ENCODE measurements around the gene SLC2A5. TPM values are rescaled to one million over a fixed set of nuclear protein-coding genes. Genes with fewer than 3 reads are reported as not detected.
A peak's percentile ranks its signal among the peaks of the same experiment; 100 is the strongest.

SLC2A5 gene
- total and polyA plus RNA-seq, 9 of the 15 experiments (the other 6 are each of a cell fraction or from before 2014, with no cell fraction given) = 0.08 TPM; not detected in 8

DNA sequence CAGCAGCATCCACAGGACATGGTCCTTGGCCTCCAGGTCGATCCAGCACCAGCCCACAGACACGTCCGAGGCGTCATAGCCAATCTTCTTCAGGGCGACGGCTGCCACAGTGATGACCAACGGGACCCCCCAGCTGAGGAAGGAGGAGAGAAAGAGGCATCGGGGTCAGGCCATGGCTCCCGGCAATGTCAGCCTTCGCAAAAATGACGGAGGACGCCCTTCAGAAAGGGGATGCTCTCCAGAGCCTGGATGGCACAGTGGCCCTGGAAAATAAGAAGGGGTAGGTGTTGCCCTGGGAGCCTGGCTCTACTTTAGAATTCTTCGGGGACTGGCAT, 41.9 kb upstream of the SLC2A5 start:
- in situ Hi-C loops (cut with MboI) (no loop called here), intact Hi-C loops (cut with micrococcal nuclease) (loop anchor here (10.0 kb wide), 1 partner anchor 383 kb away; no protein-coding TSS in a partner anchor)
- no peak overlapping the region for H2AFZ ChIP-seq (ENCODE audit: low read depth, low read length)
- CTCF ChIA-PET (ENCODE audit: low intra/inter-chr PET ratio) = interaction anchor here (1.2 to 3.6 kb wide), 4 partner anchors 85 to 380 kb away, joined by 4 to 37 read pairs (median 7); no protein-coding TSS in a partner anchor
- DNase-seq (ENCODE audit: extremely low read depth in 1 of 4, low spot score in 3 of 4) (no peak), ATAC-seq (peak; percentile 14; the same call in 1 of the 3 replicates), FAIRE-seq (no peak)
- H3K9me3 ChIP-seq (replicated peaks; ENCODE audit: control insufficient read depth, insufficient read depth, low read depth, low read length) = no peaks in the 10 kb centered on the region
- H3K9ac ChIP-seq (ENCODE audit: insufficient read depth in 1 of 2, low read depth in 2 of 2, low read length in 2 of 2) = no peak overlapping the region
- no peaks in the 10 kb centered on the region for H3K9me1 ChIP-seq (ENCODE audit: control insufficient read depth, insufficient read depth, low read length)
- H3K79me2 ChIP-seq (ENCODE audit: control insufficient read depth, insufficient read depth, low read length) = no peaks in the 10 kb centered on the region
- H3K27ac ChIP-seq (ENCODE audit: extremely low read depth, low read depth, low read length) = no peak overlapping the region
- H3K27me3 ChIP-seq (ENCODE audit: control insufficient read depth in 2 of 2, insufficient read depth in 2 of 2, low read length in 2 of 2) = peaks cover 23 to 65% of the 10 kb centered on the region in 2 experiments
- 11% methylated on average over 12 of the region's 13 CpGs for WGBS (ENCODE audit: insufficient coverage, low coverage, missing lambda C conversion rate)
- no peak overlapping the region for H3K4me3 ChIP-seq
- peaks cover 15% of the 10 kb centered on the region for H4K20me1 ChIP-seq (replicated peaks; ENCODE audit: control insufficient read depth, insufficient read depth, low read length)
- H3K36me3 ChIP-seq (ENCODE audit: control insufficient read depth, insufficient read depth, low read length) = no peaks in the 10 kb centered on the region
- H3K4me2 ChIP-seq (ENCODE audit: insufficient read depth, low read length) = no peak overlapping the region
- POLR2A ChIA-PET = interaction anchor here (0.7 to 1.2 kb wide), 2 partner anchors 9 to 10 kb away, joined by 3 read pairs; no protein-coding TSS in a partner anchor
- TF ChIP-seq CBX8 (IDR thresholded peaks at IDR 0.05; ENCODE audit: borderline replicate concordance, extremely low read depth, low read depth, low read length, poor library complexity, severe bottlenecking) (no peak), STAT5B (CRISPR knock-in tag; IDR thresholded peaks at IDR 0.05) (no peak), BRCA1 (IDR thresholded peaks at IDR 0.05) (no peak), BRCA1 (CRISPR knock-in tag; IDR thresholded peaks at IDR 0.05) (no peak), CBX3 (IDR thresholded peaks at IDR 0.05; ENCODE audit: borderline replicate concordance in 1 of 2, low read length in 2 of 2) (no peak), CBFB (CRISPR knock-in tag; IDR thresholded peaks at IDR 0.05) (no peak), MTA2 (IDR thresholded peaks at IDR 0.05; ENCODE audit: low read depth) (no peak), POLR2B (IDR thresholded peaks at IDR 0.05; ENCODE audit: low read depth, partially characterized antibody) (no peak), TAF7 (tag; IDR thresholded peaks at IDR 0.05) (no peak)
- peaks cover 0 to 4% of the 10 kb centered on the region in 2 experiments; a peak in 1 of 5 replicates for H3K4me1 ChIP-seq (replicated peaks in 1 of 2; ENCODE audit: control insufficient read depth in 2 of 2, insufficient read depth in 2 of 2, low read length in 2 of 2)
- no TSS peak for BruUV-seq (replicated peaks)
